GM18867 (cell line): ENCODE data around the gene HS6ST1.

ENCODE experiments used
- ATAC-seq: cut with Tn5 transposase; IDR thresholded peaks from one replicate; pipeline ENCODE4 v1.9.1; 2021; ENCODE audit warnings: mild to moderate bottlenecking, moderate library complexity; ENCODE audit not compliant: unreplicated experiment

The HS6ST1 gene

DNA sequence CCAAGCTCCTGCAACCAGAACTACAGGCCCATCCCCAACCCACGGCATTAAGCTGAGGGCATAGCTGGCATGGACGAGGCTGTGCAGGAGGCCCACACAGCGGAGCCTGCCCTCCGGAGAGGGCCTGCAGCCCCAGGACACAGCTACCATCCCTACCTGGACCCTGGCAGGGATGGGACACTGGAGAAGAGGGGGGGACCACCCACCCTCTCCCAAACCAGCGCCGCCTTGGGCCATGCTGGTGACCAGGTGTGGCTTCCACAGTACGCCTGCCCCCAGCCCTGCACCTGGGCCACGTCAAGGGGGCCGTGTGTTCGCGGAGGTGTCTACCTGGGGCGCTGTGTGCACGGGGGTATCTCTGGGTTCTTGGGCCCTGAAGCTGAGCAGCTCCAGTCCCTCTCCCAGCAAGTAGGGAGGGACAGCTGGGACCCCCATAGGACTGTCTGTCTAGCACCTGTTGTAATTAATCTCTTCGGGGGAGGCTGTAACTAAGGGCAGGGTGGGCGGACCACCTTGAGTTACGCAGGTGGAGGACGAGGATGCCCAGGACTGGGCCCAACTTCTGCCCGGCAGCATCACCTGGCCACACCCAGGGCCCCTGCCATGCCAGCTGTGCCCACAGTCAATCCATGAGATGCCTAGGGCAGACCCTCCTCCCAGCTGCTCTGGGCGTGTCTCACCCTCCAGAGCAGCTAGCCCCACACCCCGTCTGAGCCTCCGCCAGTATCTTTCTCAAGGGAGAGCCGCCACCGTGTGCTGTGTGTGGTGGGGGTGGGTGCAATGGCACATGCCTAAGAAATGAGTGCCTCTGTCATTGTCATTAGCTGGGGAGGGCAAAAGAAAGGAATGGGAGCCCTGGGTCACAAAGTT lies 18.3 kb downstream of the HS6ST1 start:
- ATAC-seq = no peak

DNA sequence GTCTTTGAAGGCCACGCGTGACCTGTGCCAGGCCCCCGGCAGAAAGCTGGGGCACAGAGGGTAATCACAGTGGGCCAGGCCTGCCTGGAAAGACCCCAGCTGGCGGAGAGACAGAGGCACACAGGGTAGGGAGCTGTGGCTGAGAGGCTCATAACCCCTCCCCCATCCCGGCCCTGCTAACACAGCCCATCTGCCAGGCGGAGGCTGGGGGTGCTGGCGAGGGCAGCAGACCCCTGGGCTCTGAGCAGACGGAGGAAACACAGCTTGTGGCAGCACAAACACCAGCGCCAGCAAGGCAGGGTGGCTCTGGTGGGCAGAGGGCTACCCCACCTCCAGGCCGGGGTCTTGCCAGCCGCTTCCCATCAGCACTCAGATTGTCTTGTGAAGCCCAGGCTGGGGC lies 19.0 kb downstream of the HS6ST1 start:
- no peak for ATAC-seq

DNA sequence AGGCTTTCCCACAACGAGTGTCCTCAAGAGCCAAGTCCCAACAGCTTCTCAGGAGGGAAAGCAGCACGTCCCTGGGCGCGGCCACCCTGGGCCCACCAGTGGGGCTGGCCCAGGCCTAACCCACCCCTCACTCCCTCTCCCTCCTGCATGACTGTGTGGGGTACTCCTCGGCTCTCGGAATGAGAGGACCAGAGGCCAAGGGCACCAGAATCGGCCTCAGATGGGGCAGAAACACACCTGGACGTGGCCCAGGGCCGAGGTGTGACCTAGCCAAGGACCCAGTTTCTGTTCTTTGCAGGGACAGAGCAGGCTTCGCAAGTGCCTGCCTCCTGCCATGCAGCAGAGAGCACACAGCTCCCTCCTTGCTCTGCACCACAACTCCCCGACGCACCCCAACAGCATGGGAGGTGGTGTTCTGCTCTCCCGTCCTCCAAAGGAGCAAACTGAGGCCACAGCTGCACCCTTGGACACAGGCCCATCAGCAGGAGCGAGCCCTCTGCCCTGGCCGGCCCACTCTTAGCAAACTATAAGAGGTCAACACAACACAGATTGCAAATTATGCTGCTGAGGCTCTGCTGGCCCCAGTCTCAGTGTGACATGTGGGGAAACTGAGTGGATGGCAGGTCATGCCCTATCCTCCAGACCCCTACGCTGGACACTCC lies 19.7 kb downstream of the HS6ST1 start:
- ATAC-seq = no peak

DNA sequence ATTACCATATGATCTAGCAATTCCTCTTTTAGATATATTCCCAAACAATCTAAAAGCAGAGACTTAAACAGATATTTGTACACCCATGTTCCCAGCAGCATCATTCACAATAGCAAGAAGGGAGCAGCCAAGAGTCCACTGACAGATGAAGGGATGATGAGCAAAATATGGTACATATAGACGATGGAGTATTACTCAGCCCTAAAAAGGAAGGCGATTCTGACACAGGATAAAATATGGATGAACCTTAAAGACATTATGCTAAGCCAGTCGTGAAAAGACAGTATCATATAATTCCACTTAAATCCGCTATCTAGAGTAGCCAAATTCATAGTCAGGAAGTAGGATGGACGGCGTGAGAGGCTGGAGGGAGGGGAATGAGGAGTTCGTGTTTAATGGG lies 20.4 kb downstream of the HS6ST1 start:
- ATAC-seq = no peak

DNA sequence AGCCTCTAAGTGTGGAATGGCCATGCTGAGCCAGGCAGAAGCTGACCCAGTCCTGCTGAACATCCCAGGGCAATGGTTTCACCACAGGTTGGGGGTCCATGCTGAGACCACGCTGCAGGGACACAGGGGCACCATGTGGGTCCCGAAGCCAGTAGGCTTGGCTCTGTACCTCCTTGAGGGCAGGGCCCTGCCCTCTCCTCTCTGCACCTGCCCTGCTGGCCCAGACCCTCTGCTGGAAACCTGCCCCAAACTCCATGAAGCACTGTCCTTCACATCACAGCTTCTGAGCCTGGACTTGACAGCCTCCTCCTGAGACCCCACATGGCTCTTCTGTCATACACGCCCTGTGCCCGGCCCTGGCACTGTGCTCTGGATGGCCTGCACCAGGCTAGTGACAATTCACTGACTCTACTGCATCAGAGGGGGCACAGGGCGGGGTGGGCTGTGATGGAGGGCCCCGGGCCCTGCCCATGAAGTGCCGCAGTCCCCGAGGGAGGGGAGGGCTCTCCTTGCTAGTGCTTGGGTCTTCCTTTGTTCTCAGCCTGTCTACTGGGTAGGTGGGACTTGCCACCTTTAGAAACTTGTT lies 24.7 kb downstream of the HS6ST1 start:
- ATAC-seq = no peak

DNA sequence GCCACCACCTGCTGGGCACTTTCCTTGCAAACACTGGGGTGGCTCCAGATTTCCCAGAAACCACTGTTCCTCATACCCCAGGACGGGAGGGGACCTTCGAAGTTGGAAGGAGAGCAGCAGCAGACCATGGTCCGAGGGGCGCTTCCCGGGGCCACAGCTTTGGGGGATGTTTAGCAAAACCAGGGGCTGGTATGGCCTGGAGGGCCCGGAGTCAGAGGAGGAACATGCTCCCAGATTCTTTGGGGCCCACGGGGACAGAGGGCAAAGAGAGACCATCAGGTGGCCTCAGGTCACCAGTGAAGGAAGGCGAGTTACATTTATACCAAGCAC lies 25.3 kb downstream of the HS6ST1 start:
- ATAC-seq = no peak

DNA sequence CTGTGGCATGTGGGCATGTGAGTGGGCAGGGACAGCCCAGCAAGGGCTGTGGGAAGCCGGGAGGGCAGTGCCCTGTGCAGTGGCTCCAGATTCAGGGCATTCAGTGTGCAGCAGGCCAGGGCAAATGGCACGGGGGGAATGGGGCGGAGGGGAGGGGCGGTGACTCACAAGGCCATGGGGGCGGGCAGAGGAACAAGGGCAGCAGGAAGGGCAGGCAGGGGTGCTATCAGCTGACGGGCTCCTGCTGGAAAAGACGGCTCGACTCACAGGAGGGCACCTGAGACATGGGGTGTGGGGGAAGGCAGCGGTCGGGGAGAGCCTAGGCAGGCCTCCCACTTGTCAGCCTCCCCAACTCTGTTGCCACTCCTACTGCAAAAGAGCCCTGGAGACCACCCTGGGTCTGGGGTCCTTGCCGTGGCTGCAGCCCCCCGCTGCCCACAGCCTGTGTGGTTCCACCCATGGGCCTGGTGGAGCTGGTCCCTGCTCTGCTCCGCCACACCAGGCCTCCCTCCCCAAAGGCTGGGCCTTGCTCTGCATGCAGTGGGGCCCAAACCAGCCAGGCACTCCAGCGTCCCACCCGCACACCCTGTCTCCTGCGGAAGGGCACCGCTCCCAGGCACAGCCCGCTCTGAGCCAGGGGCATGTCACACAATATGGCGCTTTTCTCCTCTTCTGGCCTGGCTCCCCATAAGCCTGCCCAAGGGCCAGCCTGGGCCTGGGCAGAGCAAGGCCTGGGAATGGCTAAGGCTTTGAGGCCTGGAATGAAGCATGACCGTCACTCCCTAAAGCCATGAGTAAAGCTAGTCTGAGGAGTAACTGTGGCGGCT lies 25.9 kb downstream of the HS6ST1 start:
- ATAC-seq = no peak

DNA sequence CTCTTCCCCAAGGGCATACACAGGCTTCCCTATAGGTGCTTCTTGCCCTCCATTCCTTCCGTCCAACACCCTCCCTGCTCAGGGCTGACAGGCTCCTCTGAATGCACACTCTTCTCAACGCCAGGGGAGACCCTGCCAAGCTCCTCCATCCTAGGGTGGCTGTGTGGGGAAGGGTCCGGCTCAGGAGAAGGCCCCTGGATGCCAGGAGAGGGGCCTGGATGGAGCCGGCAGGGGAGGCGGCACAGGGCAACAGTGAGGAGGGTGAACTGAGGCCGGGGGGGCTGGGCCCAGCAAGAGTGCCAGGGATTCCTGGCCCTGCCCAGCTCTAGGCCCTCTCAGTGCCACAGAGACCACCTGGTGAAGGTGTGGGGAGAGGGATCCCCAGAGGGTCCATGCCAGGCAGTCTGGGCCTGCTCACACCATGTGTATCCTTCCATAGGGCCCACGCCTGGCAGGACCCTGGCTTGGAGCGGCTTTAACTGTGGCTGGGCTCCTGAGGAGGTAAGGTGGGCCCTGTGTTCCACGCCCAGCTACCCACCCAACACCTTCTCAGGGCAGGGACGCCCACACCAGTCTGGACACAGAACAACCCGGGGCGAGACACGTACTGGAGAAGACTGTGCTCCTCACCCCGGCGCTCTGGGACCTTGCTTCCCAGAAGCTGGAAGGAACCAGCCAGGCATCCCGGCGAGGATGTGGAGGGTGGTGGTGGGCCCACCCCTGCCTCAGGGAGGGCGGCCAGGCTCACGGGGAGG lies 26.6 kb downstream of the HS6ST1 start:
- no peak for ATAC-seq

DNA sequence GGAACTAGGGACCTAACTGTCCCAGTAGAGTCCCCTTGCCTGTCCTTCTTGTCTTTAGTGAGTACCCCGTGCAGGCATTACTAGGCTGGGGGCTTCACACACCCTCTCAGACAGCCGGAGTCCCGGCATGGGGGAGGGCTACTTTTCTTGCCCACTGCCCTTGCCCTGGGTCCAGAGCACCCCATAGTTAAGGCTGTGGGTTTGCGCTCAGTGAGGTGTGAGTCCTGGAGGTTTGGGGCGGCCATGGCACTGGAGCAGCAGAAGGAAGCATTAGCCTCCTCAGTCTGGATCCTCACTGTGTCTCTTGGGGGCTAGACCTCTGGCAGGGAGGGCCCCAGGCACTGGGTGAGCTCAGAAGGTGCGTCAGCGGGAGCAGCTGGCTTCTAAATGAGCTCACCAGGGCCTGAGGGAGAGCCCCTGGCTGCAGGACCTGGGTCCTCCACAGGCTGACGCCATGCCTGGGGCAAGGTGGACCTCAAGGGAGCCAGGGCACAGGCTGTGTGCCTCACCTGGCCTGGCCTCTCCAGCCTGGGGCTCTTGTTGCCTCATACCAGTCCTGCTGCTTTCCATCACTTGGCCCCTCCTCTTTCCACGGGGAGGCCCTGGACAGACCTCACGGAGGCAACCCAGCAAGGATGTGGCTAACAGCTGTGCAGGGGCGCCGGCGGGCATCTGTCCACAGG lies 27.4 kb downstream of the HS6ST1 start:
- ATAC-seq = no peak

DNA sequence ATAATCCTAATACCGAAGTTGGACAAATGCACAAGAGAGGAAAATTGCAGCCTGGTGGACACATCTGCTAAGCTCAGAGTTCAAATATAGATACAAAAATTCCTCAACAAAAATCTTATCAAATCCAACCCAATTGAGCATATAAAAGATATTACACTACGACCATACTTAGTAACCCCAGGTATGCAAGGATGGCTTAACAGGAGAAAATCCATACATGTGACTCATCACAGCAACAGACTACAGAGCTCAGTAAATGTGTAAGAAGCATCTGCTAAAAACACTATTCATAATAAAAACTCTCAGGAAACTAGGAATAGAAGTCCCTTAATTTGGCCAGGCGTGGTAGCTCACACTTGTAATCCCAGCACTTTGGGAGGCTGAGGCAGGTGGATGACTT lies 28.3 kb downstream of the HS6ST1 start:
- no peak for ATAC-seq

DNA sequence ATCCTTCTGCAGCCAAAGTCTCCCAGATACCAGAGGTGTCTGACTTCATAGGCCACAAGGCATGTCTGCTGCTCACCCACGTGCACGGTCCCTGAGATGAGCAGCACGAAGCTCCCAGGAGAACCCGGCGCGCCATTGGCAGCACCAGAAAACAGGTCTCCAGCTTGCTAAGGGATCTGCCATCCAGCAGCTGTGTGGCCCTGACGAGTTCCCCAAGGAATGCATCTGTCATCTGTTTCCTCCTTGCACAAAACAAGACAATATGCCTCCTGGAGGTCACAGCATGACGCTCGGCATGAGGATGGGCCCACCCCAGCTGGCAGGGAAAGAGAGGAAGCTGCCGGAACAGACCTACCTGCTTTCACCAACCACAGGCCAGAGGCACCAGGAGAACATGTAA lies 29.2 kb downstream of the HS6ST1 start:
- ATAC-seq = no peak

DNA sequence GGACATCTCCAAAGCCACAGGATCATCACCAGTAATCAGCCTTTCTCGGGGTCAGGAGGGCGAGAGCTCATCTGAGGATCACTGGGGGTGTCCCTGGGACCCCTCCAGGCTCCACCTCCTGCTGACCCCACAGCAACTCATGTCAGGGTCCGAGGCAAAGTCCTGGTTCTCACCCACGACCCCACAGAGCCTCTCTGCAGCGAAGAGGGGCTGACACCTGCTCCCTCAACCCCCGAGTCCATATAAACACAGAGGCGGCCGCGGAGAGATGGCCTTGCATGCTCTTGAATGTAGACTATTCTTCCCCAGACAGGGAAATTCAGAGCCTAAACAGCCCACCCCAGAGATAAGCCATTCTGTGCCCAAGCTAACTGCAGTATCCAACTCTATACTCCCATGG lies 29.9 kb downstream of the HS6ST1 start:
- no peak for ATAC-seq

DNA sequence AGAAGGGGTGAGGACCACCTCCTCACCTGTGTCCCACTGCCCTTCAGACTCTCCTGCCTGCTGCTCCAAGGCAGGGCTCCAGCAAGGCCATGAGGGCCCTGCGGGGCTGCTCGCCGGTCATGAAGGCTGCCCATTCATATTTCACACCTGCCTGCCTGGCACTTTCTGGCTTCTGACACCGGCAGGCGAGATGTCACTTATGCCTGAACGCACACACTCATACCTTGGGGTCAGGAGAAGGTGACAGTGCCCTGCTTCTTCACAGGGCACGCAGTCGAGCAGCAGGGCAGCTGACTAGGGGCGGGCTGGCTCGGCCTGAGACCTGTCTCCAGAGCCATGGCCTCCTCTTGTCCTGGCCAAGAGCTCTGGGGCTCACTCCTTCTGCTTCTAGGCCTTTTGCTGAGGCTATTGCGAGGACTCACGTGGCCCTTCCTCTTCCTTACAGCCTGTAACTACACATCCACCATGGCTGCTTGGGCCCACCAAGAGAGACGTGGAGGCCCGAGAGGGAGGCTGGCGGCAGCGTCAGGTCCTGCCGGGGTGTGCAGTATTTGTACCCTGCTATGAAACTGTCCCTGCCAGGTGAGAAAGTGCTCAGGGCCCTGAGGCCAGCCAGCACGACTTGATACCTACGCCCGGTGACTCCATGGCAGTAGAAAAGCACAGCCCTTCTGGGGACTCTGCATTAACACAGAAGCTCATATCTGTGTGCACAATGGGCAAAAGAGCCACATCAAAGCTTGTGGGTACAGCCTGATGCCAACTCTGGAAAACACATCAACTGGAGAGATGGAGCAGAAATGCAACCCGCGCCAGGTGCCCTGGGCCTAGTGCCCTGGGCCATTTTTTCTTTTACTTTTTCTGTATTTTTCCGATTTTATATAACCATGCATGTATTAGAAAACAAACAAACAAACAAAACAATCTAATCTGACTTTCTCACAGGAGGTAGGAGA lies 30.6 kb downstream of the HS6ST1 start:
- no peak for ATAC-seq

DNA sequence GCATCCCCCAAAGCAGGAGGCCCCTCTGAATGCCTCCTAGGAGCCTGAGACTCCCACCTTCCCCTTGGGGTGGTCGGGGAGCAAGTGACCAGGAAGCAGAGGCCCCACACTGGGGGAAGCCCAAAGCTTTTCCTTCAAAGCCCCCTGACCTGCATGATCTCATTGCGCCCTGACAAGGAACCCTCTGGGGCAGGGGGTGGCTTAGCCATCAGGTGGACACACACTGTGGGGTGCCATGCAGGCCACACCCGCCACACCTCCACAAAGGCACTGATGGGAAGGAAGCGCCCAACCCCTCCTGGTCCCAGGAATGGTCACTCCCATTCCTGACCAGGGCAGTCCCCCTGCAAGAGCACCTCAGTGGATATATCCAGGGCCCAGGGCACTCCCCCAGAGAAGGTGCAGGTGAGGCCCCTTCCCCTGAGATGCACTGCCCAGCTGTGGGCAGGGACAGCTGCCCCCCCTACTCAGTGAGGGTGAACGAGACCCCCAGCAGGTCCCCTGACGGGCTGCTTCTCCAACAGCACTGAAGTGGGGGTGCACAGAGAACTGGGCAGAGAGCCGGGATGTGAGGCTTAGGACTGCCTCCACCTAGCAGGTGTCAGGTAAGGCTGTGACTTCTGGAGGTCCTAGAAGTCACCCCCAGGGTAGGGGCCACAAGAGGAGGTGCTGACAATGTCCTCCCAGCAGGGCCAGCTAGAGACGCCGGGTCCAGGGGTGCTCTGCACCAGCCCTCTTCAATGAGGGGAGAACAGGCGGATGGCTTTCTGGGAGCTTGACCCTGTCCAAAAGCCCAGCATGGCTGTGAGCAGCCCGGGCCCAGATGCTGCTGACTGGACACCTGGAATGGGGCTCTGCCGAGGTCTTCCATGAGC lies 31.5 kb downstream of the HS6ST1 start:
- no peak for ATAC-seq

DNA sequence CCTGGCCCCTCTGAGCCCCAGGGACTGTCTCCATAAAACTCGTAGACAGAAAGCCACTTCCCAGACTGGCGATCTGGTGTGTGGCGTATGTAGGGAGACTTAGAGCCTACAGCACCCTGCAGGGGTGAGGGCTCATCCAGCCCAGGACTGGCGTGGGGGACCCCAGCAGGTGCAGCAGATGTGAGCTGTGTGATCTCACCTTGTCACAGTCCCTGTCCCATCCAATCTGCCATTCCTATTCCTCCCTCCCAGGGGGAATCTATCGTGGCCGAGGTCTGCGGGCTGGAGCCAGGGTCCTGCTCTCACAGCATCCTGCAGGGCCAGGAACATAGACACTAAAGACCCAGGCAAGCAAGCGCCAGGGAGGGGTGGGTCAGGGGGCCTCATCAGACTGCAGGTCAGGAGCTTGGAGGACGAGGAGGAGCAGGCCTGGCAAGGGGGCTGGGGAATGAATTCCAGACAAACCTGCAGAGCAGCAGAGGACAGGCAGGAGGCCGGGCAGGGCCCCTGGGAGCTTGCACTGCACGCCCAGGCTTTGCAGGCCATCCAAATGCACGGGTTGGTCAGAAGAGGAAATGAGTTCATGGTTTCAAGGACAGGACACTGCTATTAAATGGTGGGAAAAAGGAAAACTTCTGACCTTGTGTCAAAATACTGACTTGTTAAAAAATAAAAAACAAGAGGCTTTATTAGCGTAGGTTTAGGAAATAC lies 32.5 kb downstream of the HS6ST1 start:
- ATAC-seq = no peak

DNA sequence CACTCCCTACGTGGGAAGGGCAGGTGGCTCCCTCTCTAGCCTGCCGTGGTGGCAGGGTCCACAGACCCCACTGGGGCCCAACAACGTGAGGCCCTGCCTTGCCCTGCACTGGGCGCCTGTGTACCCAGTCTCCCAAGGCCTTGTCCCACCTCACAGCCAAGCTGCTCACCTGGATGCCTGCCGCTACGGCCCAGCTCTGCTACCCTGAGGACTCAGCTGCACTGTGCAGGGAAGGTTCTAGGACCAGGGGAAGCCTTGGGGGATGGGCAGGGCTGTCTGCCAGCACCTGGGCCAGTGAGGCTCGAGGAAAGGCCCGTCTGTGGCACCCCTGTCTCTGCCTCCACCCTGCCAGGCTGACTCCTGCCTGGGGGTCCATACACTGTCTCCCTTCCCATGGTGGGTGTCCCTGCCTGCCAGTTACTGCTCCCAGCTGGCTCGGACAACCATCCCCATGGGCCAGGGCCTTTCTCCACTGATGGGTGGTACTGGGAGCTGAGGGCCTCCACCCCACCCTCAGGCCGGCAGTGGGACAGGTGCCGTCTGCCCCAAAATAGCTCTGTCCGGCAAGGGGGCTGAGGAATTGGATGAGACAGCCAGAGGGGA lies 33.2 kb downstream of the HS6ST1 start:
- ATAC-seq = no peak

DNA sequence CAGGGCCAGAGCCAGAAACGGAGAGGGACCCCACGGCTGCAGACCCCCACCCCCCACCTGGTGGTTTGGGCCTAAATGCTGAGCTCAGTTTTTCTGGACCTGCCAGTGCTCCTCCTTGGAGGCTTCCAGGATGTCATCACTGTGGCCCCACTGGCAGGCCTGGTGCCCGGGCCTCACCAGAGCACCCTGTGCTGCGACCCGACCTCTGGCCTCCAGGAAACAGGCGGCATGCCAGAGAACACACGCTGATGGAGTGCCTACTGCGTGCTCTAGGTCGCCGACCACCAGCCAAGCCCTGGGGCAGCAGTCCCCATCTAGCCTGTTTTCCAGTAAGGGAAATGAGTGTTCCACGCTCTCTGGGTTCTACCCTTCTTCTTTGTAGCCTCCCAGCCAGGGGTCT lies 33.8 kb downstream of the HS6ST1 start:
- ATAC-seq = no peak
